ENCODE results near the gene KCTD13. TPM values are rescaled to one million over a fixed set of nuclear protein-coding genes. Genes with fewer than 3 reads are reported as not detected.

Gene KCTD13
- total and polyA plus RNA-seq, 7 experiments from 2014 or later, result 8.7 to 81.1 (median 43.3) TPM

DNA sequence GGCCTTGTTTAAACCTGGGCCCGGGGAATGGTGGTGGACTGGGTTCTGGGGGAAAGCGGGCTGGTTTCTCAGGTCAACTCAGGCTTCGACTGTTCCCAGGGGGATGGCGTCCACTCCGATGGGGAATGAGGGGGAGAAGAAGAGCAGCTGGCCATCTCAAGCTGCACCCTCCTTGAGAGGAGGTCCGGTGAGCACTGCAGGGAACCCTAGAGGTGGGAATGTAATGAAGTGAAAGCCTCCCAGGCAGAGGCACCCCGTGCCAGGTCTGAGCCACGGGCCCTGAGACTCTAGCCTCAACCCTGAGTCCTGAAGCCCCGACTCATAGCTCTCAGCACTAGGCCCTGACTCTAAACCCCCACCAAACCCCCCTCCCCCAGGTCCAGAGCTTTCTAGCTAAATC lies 61.8 kb downstream of the KCTD13 start:
- DNase-seq (no peak), ATAC-seq (no peak)
- no peaks in the 10 kb centered on the region for H3K9me3 ChIP-seq (ENCODE audit: control insufficient read depth in 2 of 3, low read length in 3 of 3)
- intact Hi-C loops (cut with micrococcal nuclease), result loop anchor here in 1 of 2 donors (5.0 kb wide), 2 partner anchors 38 to 162 kb away; partner anchors contain the start of gene ASPHD1
- H3K4me1 ChIP-seq (ENCODE audit: control insufficient read depth in 2 of 2, insufficient read depth in 2 of 2, low read length in 2 of 2), result peaks cover 13 to 17% of the 10 kb centered on the region in 2 donors
- no peaks in the 10 kb centered on the region for H3K9me3 Mint-ChIP-seq
- H3K36me3 Mint-ChIP-seq, result peaks cover 0 to 13% (median 0%) of the 10 kb centered on the region in 5 donors
- peaks cover 11 to 35% (median 26%) of the 10 kb centered on the region in 7 donors for H3K4me1 Mint-ChIP-seq
- H3K27me3 Mint-ChIP-seq, result peaks cover 0 to 3% (median 0%) of the 10 kb centered on the region in 5 donors
- H3K27ac Mint-ChIP-seq, result no peak overlapping the region
- H3K4me3 ChIP-seq (ENCODE audit: low read length), result no peak overlapping the region
- H3K36me3 ChIP-seq (ENCODE audit: control insufficient read depth in 2 of 3, insufficient read depth in 3 of 3, low read length in 3 of 3), result peaks cover 0 to 27% (median 7%) of the 10 kb centered on the region in 3 experiments
- ChIA-PET CTCF (interaction anchor here (1.6 kb wide), 2 partner anchors 16 to 48 kb away, joined by 3 to 8 read pairs; partner anchors contain the start of gene PAGR1), POLR2A (interaction anchor here (0.6 to 3.5 kb wide), 5 partner anchors 14 to 97 kb away, joined by 3 to 11 read pairs (median 6); partner anchors contain the start of gene TMEM219)
- no peak overlapping the region for H3K27ac ChIP-seq (ENCODE audit: low read depth, low read length)
- peak overlapping the region in 1 of 10 donors; percentile 43 for H3K4me3 Mint-ChIP-seq
- no peaks in the 10 kb centered on the region for H3K27me3 ChIP-seq (ENCODE audit: control insufficient read depth in 2 of 2, insufficient read depth in 2 of 2, low read length in 2 of 2)

- Mint-ChIP-seq H3K9me3 (no peaks in the 10 kb centered on the region), H3K4me3 (peak overlapping the region; percentile 83 to 100 (median 96)), H3K4me1 (peaks cover 11 to 35% (median 26%) of the 10 kb centered on the region in 7 donors), H3K27ac (peak overlapping the region; percentile 93 to 100 (median 99)), H3K36me3 (peaks cover 0 to 19% (median under 1%) of the 10 kb centered on the region in 5 donors), H3K27me3 (peaks cover 0 to 3% (median 0%) of the 10 kb centered on the region in 5 donors)
- DNase-seq (no peak), ATAC-seq (no peak)
- H3K27ac ChIP-seq (ENCODE audit: low read depth, low read length), result peak overlapping the region; percentile 90
- peaks cover 13 to 17% of the 10 kb centered on the region in 2 donors for H3K4me1 ChIP-seq (ENCODE audit: control insufficient read depth in 2 of 2, insufficient read depth in 2 of 2, low read length in 2 of 2)
- no peaks in the 10 kb centered on the region for H3K27me3 ChIP-seq (ENCODE audit: control insufficient read depth in 2 of 2, insufficient read depth in 2 of 2, low read length in 2 of 2)
- no peaks in the 10 kb centered on the region for H3K9me3 ChIP-seq (ENCODE audit: control insufficient read depth in 2 of 3, low read length in 3 of 3)
- peaks cover 0 to 33% (median 7%) of the 10 kb centered on the region in 3 experiments for H3K36me3 ChIP-seq (ENCODE audit: control insufficient read depth in 2 of 3, insufficient read depth in 3 of 3, low read length in 3 of 3)
- CTCF ChIA-PET, result interaction anchor here (1.6 kb wide), 2 partner anchors 16 to 48 kb away, joined by 3 to 8 read pairs; partner anchors contain the start of gene PAGR1
- intact Hi-C loops (cut with micrococcal nuclease), result loop anchor here (1.0 to 5.0 kb wide), 19 partner anchors 37 to 795 kb away; partner anchors contain the start of genes ASPHD1 (in 2 of the 2), INO80E (in 2 of the 2), KCTD13 (in 2 of the 2) and KIF22 (in 2 of the 2)
- POLR2A ChIA-PET, result interaction anchor here (0.7 to 3.5 kb wide), 8 partner anchors 13 to 120 kb away, joined by 3 to 11 read pairs (median 4); partner anchors contain the start of genes TAOK2 and TMEM219
- H3K4me3 ChIP-seq (ENCODE audit: low read length), result no peak overlapping the region
These were observed 62.4 kb downstream of the KCTD13 start for GRCh38 chr16:29863669-29863984.

DNA sequence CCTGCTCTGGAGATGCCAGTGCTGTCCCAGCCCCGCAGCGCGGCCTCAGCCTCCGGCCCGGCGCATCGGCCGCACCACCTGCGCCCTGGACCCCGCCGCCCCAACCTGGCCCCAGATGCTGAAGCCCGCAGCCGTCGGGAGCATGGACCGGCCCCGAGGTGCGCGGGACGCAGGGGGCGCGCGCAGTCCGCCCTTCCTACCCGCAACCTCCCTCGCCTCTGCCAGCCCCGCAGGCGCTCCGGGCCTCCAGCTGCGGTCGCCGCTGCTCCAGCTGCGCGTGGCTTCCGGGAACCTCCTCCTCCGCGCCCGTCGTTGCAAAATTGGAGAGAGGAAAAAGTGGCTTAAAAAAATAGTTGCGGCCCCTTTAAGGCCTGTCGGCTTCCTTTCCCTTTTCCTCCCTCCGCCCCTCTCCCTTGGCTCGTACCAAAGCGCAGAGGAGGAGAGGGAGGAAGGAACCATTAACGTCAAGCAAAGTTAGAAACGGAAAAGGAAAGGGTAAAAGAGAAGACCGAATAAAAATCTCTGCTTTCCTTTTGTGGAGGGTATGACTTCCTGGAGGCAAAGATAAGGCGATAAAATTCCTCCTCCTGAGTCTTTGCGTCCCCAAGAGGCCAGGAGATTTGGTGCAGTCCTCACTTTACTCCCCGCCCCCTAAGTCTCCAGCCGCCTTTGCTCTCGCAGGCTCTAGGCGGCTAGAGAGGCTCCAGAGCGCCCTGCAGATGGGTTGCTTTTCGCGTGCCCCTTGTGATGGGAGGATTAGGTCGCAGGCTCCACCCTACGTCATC lies 63.0 kb downstream of the KCTD13 start, which contains the start of gene CDIPT:
Gene CDIPT (minus strand): TSS at position 343 of the 785 bp plus-strand sequence. CDS start 369 bp downstream, outside the sequence.
- intact Hi-C loops (cut with micrococcal nuclease), result loop anchor here (1.0 to 5.0 kb wide), 19 partner anchors 37 to 795 kb away; partner anchors contain the start of genes ASPHD1 (in 2 of the 2), INO80E (in 2 of the 2), KCTD13 (in 2 of the 2) and KIF22 (in 2 of the 2)
- H3K9me3 Mint-ChIP-seq, result no peaks in the 10 kb centered on the region
- peak within 1 kb of the TSS; percentile 66 for H3K4me3 ChIP-seq (ENCODE audit: low read length)
- ChIA-PET POLR2A (interaction anchor here (0.7 to 3.5 kb wide), 10 partner anchors 12 to 133 kb away, joined by 3 to 11 read pairs (median 4); partner anchors contain the start of genes HIRIP3, INO80E, TAOK2 and TMEM219), CTCF (interaction anchor here (0.6 to 1.6 kb wide), 4 partner anchors 15 to 251 kb away, joined by 3 to 8 read pairs (median 5); partner anchors contain the start of gene PAGR1)
- peaks cover 12 to 35% (median 26%) of the 10 kb centered on the region in 7 donors for H3K4me1 Mint-ChIP-seq
- peak; percentile 99 for ATAC-seq
- peak within 1 kb of the TSS; percentile 93 to 100 (median 99) for H3K27ac Mint-ChIP-seq
- peaks cover 13 to 17% of the 10 kb centered on the region in 2 donors for H3K4me1 ChIP-seq (ENCODE audit: control insufficient read depth in 2 of 2, insufficient read depth in 2 of 2, low read length in 2 of 2)
- H3K4me3 Mint-ChIP-seq, result peak within 1 kb of the TSS; percentile 83 to 100 (median 96)
- peaks cover 0 to 23% (median 5%) of the 10 kb centered on the region in 5 donors for H3K36me3 Mint-ChIP-seq
- H3K36me3 ChIP-seq (ENCODE audit: control insufficient read depth in 2 of 3, insufficient read depth in 3 of 3, low read length in 3 of 3), result peaks cover 0 to 39% (median 7%) of the 10 kb centered on the region in 3 experiments
- H3K27me3 ChIP-seq (ENCODE audit: control insufficient read depth in 2 of 2, insufficient read depth in 2 of 2, low read length in 2 of 2), result no peaks in the 10 kb centered on the region
- H3K9me3 ChIP-seq (ENCODE audit: control insufficient read depth in 2 of 3, low read length in 3 of 3), result no peaks in the 10 kb centered on the region
- peaks cover 0 to 3% (median 0%) of the 10 kb centered on the region in 5 donors for H3K27me3 Mint-ChIP-seq
- H3K27ac ChIP-seq (ENCODE audit: low read depth, low read length), result peak within 1 kb of the TSS; percentile 90
- peak; percentile 76 to 97 (median 93) for DNase-seq

- POLR2A ChIA-PET, result interaction anchor here (1.0 to 3.5 kb wide), 8 partner anchors 12 to 133 kb away, joined by 3 to 11 read pairs (median 4); partner anchors contain the start of genes HIRIP3, INO80E, MAZ and TAOK2
- DNase-seq, result no peak
These were observed 63.6 kb downstream of the KCTD13 start for GRCh38 chr16:29862383-29862883.

GRCh38 chr16:29860218-29860617 lies 65.8 kb downstream of the KCTD13 start:
- Mint-ChIP-seq H3K4me1 (peaks cover 12 to 35% (median 26%) of the 10 kb centered on the region in 7 donors), H3K9me3 (no peaks in the 10 kb centered on the region), H3K27me3 (no peaks in the 10 kb centered on the region), H3K36me3 (peaks cover 0 to 23% (median 5%) of the 10 kb centered on the region in 5 donors), H3K27ac (peak overlapping the region in 3 of 9 donors; percentile 5 to 67 (median 43)), H3K4me3 (peak overlapping the region in 3 of 10 donors; percentile 45 to 96 (median 75))
- H3K4me1 ChIP-seq (ENCODE audit: control insufficient read depth in 2 of 2, insufficient read depth in 2 of 2, low read length in 2 of 2), result peaks cover 13 to 17% of the 10 kb centered on the region in 2 donors
- no peak overlapping the region for H3K4me3 ChIP-seq (ENCODE audit: low read length)
- peaks cover 0 to 42% (median 7%) of the 10 kb centered on the region in 3 experiments for H3K36me3 ChIP-seq (ENCODE audit: control insufficient read depth in 2 of 3, insufficient read depth in 3 of 3, low read length in 3 of 3)
- ATAC-seq, result no peak
- ChIA-PET CTCF (interaction anchor here (0.6 kb wide), 1 partner anchor 66 kb away, joined by 4 read pairs; the partner anchor contains the start of gene KCTD13), POLR2A (interaction anchor here (1.0 kb wide), 2 partner anchors 41 to 194 kb away, joined by 4 to 5 read pairs; no protein-coding TSS in a partner anchor)
- intact Hi-C loops (cut with micrococcal nuclease), result loop anchor here in 1 of 2 donors (5.0 kb wide), 2 partner anchors 42 to 158 kb away; partner anchors contain the start of gene ASPHD1
- no peak overlapping the region for H3K27ac ChIP-seq (ENCODE audit: low read depth, low read length)
- no peaks in the 10 kb centered on the region for H3K27me3 ChIP-seq (ENCODE audit: control insufficient read depth in 2 of 2, insufficient read depth in 2 of 2, low read length in 2 of 2)
- H3K9me3 ChIP-seq (ENCODE audit: control insufficient read depth in 2 of 3, low read length in 3 of 3), result no peaks in the 10 kb centered on the region
- DNase-seq, result no peak

More at GRCh38 chr16:29862383-29862883, 63.6 kb downstream of the KCTD13 start:
- Histone ChIP-seq H3K27me3 (ENCODE audit: control insufficient read depth in 2 of 2, insufficient read depth in 2 of 2, low read length in 2 of 2) (no peaks in the 10 kb centered on the region), H3K4me3 (ENCODE audit: low read length) (peak overlapping the region; percentile 66), H3K9me3 (ENCODE audit: control insufficient read depth in 2 of 3, low read length in 3 of 3) (no peaks in the 10 kb centered on the region), H3K27ac (ENCODE audit: low read depth, low read length) (peak overlapping the region; percentile 90), H3K36me3 (ENCODE audit: control insufficient read depth in 2 of 3, insufficient read depth in 3 of 3, low read length in 3 of 3) (peaks cover 0 to 42% (median 7%) of the 10 kb centered on the region in 3 experiments), H3K4me1 (ENCODE audit: control insufficient read depth in 2 of 2, insufficient read depth in 2 of 2, low read length in 2 of 2) (peaks cover 13 to 17% of the 10 kb centered on the region in 2 donors)
- H3K27ac Mint-ChIP-seq, result peak overlapping the region; percentile 82 to 100 (median 93)
- CTCF ChIA-PET, result interaction anchor here (0.6 to 1.0 kb wide), 2 partner anchors 134 to 250 kb away, joined by 4 to 6 read pairs; no protein-coding TSS in a partner anchor
- no peak for ATAC-seq
- H3K9me3 Mint-ChIP-seq, result no peaks in the 10 kb centered on the region
- peaks cover 12 to 35% (median 26%) of the 10 kb centered on the region in 7 donors for H3K4me1 Mint-ChIP-seq
- H3K36me3 Mint-ChIP-seq, result peaks cover 0 to 23% (median 5%) of the 10 kb centered on the region in 5 donors
- intact Hi-C loops (cut with micrococcal nuclease), result loop anchor here in 1 of 2 donors (2.0 to 5.0 kb wide), 3 partner anchors 40 to 160 kb away; partner anchors contain the start of gene ASPHD1
- H3K27me3 Mint-ChIP-seq, result no peaks in the 10 kb centered on the region
- peak overlapping the region; percentile 83 to 100 (median 96) for H3K4me3 Mint-ChIP-seq
